Upper lobe of left lung (tissue), 6 donors: ENCODE measurements around the gene ZC2HC1C. TPM values are rescaled to one million over a fixed set of nuclear protein-coding genes. Genes with fewer than 3 reads are reported as not detected.
A peak's percentile ranks its signal among the peaks of the same experiment; 100 is the strongest.

Experiments
- ATAC-seq, 2 donors: fragments of 200-7000 bp; cut with Tn5 transposase; one replicate each; pipeline ENCODE4 v1.9.1; 2022; ENCODE audit warnings: mild to moderate bottlenecking in 2 of 2, moderate library complexity in 2 of 2; ENCODE audit not compliant: low FRiP score in 2 of 2
- DNase-seq, 2 donors: peaks; one replicate each; pipeline ENCODE4 v3.0.0-alpha.2; 2019 to 2020
- H3K27ac ChIP-seq, 4 donors: fragments of 200-600 bp; sonication (generic); one replicate each; pipeline ENCODE4 v1.5.1; 2016 to 2019
- H3K27me3 ChIP-seq, 4 donors: fragments of 200-600 bp; sonication (generic); one replicate each; pipeline ENCODE4 v1.5.1; 2017 to 2019
- H3K36me3 ChIP-seq, 4 donors: fragments of 200-600 bp; sonication (generic); one replicate each; pipeline ENCODE4 v1.5.1; 2016 to 2019
- H3K4me1 ChIP-seq, 4 donors: fragments of 200-600 bp; sonication (generic); one replicate each; pipeline ENCODE4 v1.5.1; 2018 to 2019
- H3K4me3 ChIP-seq, 4 donors: fragments of 200-600 bp; sonication (generic); one replicate each; pipeline ENCODE4 v1.5.1; 2017 to 2019; ENCODE audit warnings: mild to moderate bottlenecking in 2 of 4, moderate library complexity in 1 of 4
- H3K9me3 ChIP-seq, 4 donors: fragments of 200-600 bp; sonication (generic); one replicate each; pipeline ENCODE4 v1.5.1; 2018 to 2019
- EP300 ChIP-seq, 4 donors: sonication (generic); formaldehyde crosslinking; IDR thresholded peaks; one replicate each; pipeline ENCODE4 v1.5.1; 2017; ENCODE audit warnings: antibody characterized with exemption in 4 of 4, control low read depth in 2 of 4
- POLR2A ChIP-seq, 4 donors: fragments of 450-650 bp; IDR thresholded peaks; one replicate each; pipeline ENCODE4 v1.5.1; 2016 to 2017; ENCODE audit warnings: antibody characterized with exemption in 4 of 4, mild to moderate bottlenecking in 2 of 4
- POLR2AphosphoS5 ChIP-seq, 2 donors: sonication (generic); formaldehyde crosslinking; IDR thresholded peaks; one replicate each; pipeline ENCODE4 v1.5.1; 2017; ENCODE audit warnings: antibody characterized with exemption in 2 of 2
- WGBS, 2 donors: methylation state at CpG; one replicate each; pipeline ENCODE4 v1.1.5; 2017 to 2018; 5-methylcytosine and 5-hydroxymethylcytosine counted together
- total RNA-seq, 6 donors: library from RNA; depleted of rRNA in 4 of 6; stranded (reverse); fragments of >200 nt in 4 of 6; gene quantifications; one replicate each; pipeline versions ENCODE4 v1.1.0 to v1.2.1, GENCODE V29; 2016 to 2021
- TF ChIP-seq, protein P1 (sequence below), 6 experiments: fragments of 450-650 bp in 4 of 6; fragments of 200-600 bp in 2 of 6; sonication (generic) in 2 of 6; IDR thresholded peaks; one replicate each; pipeline ENCODE4 v1.5.1; 2016 to 2019; ENCODE audit warnings: antibody characterized with exemption in 6 of 6
- donor health status: DM: no; HTN: no; CAD: no; lungs with moderate emphysema.
- donor health status: DM: no; HTN: yes; CAD: no; lungs with severe emphysema.

ZC2HC1C gene
- total RNA-seq, 6 donors from 2014 or later: 3.2 to 21.0 (median 9.7) TPM

DNA sequence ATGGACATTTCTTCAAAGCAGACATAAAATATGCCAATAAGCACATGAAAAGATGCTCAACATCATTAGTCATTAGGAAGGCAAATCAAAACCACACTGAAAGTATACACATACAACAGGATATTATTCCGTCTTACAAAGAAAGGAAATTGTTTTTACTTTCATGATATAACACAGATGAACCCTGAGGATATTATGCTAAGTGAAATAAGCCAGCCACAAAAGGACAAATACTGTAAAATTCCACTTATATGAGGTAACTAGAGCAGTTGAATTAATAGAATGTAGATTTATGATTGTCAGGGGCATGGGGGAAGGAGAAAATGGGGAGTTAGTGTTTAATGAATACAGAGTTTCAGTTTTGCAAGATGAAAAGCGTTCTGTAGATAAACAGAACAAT lies 9.8 kb upstream of the ZC2HC1C start:
- no peaks in the 10 kb centered on the region for H3K9me3 ChIP-seq
- DNase-seq (no peak), ATAC-seq (no peak)
- TF ChIP-seq, protein P1, sequence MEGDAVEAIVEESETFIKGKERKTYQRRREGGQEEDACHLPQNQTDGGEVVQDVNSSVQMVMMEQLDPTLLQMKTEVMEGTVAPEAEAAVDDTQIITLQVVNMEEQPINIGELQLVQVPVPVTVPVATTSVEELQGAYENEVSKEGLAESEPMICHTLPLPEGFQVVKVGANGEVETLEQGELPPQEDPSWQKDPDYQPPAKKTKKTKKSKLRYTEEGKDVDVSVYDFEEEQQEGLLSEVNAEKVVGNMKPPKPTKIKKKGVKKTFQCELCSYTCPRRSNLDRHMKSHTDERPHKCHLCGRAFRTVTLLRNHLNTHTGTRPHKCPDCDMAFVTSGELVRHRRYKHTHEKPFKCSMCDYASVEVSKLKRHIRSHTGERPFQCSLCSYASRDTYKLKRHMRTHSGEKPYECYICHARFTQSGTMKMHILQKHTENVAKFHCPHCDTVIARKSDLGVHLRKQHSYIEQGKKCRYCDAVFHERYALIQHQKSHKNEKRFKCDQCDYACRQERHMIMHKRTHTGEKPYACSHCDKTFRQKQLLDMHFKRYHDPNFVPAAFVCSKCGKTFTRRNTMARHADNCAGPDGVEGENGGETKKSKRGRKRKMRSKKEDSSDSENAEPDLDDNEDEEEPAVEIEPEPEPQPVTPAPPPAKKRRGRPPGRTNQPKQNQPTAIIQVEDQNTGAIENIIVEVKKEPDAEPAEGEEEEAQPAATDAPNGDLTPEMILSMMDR (IDR thresholded peaks at IDR 0.05): no peak
- TF ChIP-seq EP300 (IDR thresholded peaks at IDR 0.05) (no peak), POLR2A (IDR thresholded peaks at IDR 0.05) (no peak), POLR2AphosphoS5 (IDR thresholded peaks at IDR 0.05) (no peak)
- no peaks in the 10 kb centered on the region for H3K36me3 ChIP-seq
- H3K27ac ChIP-seq: peak overlapping the region in 2 of 4 donors; percentile 26 to 48
- 69 to 79% methylated on average over 2 of the region's 2 CpGs for WGBS, 2 donors
- H3K4me3 ChIP-seq: no peak overlapping the region
- H3K27me3 ChIP-seq: no peaks in the 10 kb centered on the region
- H3K4me1 ChIP-seq: peaks cover 5 to 18% (median 11%) of the 10 kb centered on the region in 4 donors

DNA sequence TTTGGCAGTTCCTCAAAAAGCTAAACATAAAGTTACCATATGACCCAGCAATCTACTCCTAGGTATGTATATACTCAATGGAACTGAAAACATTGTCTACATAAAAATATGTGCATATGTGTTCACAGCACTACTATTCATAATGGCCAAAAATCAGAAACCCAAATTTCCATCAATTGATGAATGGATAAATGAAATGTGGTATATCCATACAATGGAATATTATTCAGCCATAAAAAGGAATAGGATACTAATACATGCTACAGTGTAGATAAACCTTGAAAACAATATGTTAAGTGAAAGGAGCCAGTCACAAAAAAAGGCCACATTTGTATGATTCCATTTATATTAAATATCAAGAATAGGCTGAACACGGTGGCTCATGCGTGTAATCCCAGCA lies 9.0 kb upstream of the ZC2HC1C start:
- WGBS, 2 donors: 50 to 66% methylated on average over 2 of the region's 2 CpGs
- ATAC-seq: no peak

DNA sequence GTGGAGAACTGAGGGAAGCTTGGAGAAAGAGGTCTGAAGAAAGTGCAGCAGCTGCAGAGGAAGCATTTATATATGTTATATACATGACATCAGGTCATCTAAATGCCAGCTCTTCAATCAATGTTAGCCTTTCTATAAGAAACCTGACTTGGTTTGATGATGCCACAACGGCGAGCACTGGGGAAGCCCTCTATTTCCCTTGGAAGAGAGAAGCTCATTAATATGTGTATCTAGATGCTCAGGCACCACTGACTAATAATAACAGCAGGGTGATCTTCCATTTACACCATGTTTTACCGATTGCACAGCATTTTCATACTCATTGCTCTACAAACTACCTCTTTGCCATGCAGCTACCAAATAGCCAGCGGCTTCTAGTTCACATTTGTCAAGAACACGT lies 6.4 kb upstream of the ZC2HC1C start:
- Histone ChIP-seq H3K27ac (peak overlapping the region; percentile 76 to 87 (median 82)), H3K9me3 (no peaks in the 10 kb centered on the region), H3K36me3 (no peaks in the 10 kb centered on the region), H3K4me3 (peak overlapping the region; percentile 86 to 92 (median 92)), H3K4me1 (peaks cover 13 to 27% (median 18%) of the 10 kb centered on the region in 4 donors), H3K27me3 (no peaks in the 10 kb centered on the region)
- no peak for TF ChIP-seq EP300 (IDR thresholded peaks at IDR 0.05)
- TF ChIP-seq, protein P1 (IDR thresholded peaks at IDR 0.05): no peak
- TF ChIP-seq POLR2AphosphoS5 (IDR thresholded peaks at IDR 0.05): no peak
- DNase-seq: no peak
- whole genome bisulfite sequencing, 2 donors: 23 to 29% methylated on average over 5 of the region's 5 CpGs
- no peak for ATAC-seq

More for the DNA sequence above, 9.0 kb upstream of the ZC2HC1C start:
- Histone ChIP-seq H3K36me3 (no peaks in the 10 kb centered on the region), H3K9me3 (no peaks in the 10 kb centered on the region), H3K27ac (peak overlapping the region in 1 of 4 donors; percentile 26), H3K4me1 (peaks cover 5 to 18% (median 11%) of the 10 kb centered on the region in 4 donors), H3K4me3 (no peak overlapping the region), H3K27me3 (no peaks in the 10 kb centered on the region)
- TF ChIP-seq EP300 (IDR thresholded peaks at IDR 0.05): no peak
- TF ChIP-seq POLR2AphosphoS5 (IDR thresholded peaks at IDR 0.05): no peak
- TF ChIP-seq, protein P1 (IDR thresholded peaks at IDR 0.05): no peak
- no peak for TF ChIP-seq POLR2A (IDR thresholded peaks at IDR 0.05)
- DNase-seq: no peak

DNA sequence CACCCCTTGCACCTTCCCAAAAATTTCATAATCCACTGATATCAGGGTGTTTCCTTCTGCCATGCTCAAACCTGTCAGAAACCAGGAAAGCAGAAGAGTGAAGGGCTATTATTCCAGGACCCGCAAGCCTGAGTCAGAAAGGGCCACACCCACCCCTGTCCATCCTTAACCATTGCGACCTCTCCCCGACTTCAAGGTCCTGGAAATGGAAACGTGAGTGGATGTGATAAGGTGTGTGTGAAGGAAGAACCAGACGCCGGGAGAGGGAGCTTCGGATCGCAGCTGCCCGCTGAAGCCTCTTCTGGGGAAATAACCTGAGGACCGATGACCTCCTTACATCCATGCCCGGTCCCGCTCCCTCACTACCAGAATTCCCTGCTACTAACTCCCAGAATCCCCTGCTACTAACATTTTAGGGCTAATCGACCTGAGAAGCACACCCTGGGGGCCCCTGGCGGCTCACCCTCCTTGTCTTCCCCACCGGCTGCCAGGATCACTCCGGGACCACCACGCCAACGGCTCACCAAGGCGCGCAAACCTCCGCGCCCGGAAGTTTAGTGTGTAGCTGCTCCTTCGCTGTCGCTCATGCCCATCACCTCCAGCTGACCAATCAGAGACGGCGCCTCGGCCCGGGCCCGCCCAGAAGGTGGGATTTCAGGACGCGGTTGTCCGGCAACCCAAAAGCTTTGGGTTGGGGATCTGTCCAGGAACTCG lies 5.8 kb upstream of the ZC2HC1C start, which contains the start of gene ACYP1:
TSS of gene ACYP1 (minus strand) at position 534 of the 714 bp plus-strand sequence. CDS start at position 63, 471 bp downstream.
- TF ChIP-seq, protein P1 (IDR thresholded peaks at IDR 0.05): peak in 1 of 6 experiments; percentile 6
- TF ChIP-seq POLR2A (IDR thresholded peaks at IDR 0.05) (peak in 1 of 4 donors; percentile 56), EP300 (IDR thresholded peaks at IDR 0.05) (no peak), POLR2AphosphoS5 (IDR thresholded peaks at IDR 0.05) (peak; percentile 30 to 69)
- H3K27ac ChIP-seq: peak within 1 kb of the TSS; percentile 76 to 87 (median 82)
- peaks cover 18 to 33% (median 22%) of the 10 kb centered on the region in 4 donors for H3K4me1 ChIP-seq
- H3K9me3 ChIP-seq: no peaks in the 10 kb centered on the region
- H3K4me3 ChIP-seq: peak within 1 kb of the TSS; percentile 86 to 92 (median 92)
- ATAC-seq: peak; percentile 96
- DNase-seq: peak; percentile 93 to 99
- WGBS, 2 donors: 0 to 1% methylated on average over 7 to 34 of the region's 34 CpGs
- no peaks in the 10 kb centered on the region for H3K27me3 ChIP-seq
- no peaks in the 10 kb centered on the region for H3K36me3 ChIP-seq
